DOHH2 (cell line): ENCODE results near the gene FANCG.

Source experiments
- CTCF ChIP-seq: fragments of 200-600 bp; sonication (generic); IDR thresholded peaks from one replicate; pipeline ENCODE4 v1.5.1; 2014; ENCODE audit warnings: antibody characterized with exemption, mild to moderate bottlenecking, low read depth, low read length; ENCODE audit not compliant: poor library complexity, severe bottlenecking
- EZH2phosphoT487 ChIP-seq: fragments of 200-600 bp; sonication (generic); IDR thresholded peaks from 2 replicates; pipeline ENCODE4 v1.6.1; 2017; ENCODE audit warnings: borderline replicate concordance, mild to moderate bottlenecking, antibody characterized with exemption, low read length, moderate library complexity, mixed read lengths

- TF ChIP-seq CTCF (no peak), EZH2phosphoT487 (no peak)
These were observed 7.1 kb downstream of the FANCG start, which contains the start of gene VCP for GRCh38 chr9:35072461-35073278.
